CD4-positive, alpha-beta T cell treated with Interleukin-17A for 1 hour (primary cell): ENCODE measurements around the gene ZNF722.
"Not testable (repeated sequence)": the region's sequence is repeated elsewhere in the genome, so short reads cannot be mapped to it uniquely, and the experiment has no call there.

Experiments used
- DNase-seq: peaks from one replicate; pipeline ENCODE4 v3.0.0-alpha.2; 2020

Gene ZNF722

DNA sequence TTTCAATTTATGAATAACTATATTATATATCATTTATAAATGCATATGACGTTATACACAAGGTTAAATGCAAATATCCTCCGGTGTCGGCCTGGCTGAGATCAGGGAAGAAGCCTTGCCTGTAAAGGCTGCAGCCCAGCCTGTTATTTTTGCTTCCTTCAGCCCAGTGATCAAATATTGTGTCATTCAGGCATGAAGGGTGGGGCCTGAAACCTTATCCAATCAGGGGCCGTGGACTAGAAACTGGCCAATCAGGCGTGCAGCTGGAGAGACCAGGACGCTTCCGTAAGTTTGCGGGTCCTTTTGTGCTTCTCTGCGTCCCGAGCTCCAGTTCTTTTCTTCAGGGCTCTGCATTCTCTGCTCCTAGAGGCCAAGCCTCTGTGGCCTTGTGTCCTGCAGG is at the start of gene ZNF722:
ZNF722 (plus strand) TSS at position 301 of the 400 bp plus-strand sequence. CDS start 113 bp downstream, outside the sequence.
- no peak for DNase-seq

DNA sequence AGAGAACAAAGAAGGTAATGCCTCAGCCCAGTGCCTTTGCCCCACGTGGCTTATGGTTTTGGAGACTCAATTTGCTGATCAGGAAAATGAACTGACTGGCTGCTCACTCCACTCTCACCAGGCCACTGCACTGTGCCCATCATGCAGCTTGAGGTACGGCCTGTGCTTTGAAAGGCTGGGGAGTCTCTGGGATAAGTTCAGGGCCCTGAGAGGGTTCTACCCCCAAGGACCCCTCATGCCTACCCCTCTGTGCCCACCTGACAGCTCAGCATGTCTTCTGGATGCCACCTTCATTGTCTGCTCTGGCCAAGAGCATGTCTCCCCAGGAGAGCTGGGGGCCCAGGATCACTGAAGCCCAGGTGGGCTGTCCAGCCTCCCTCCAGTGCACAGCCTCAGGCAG is 45.5 kb upstream of the ZNF722 start:
- no peak for DNase-seq

DNA sequence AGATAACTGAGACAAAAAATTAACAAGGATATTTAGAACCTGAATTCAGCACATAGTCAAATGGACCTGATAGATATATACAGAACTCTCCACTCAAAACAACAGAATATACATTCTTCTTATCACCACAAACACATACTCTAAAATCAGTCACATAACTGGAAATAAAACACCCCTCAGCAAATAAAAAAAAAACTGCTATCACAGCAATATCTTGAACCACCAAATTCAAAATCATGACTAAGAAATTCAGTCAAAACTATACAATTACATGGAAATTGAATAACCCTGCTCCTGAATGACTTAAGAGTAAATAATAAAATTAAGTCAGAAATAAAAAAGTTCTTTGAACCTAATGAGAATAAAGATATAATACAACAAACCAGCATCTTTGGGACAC is 30.0 kb upstream of the ZNF722 start:
- no peak for DNase-seq

DNA sequence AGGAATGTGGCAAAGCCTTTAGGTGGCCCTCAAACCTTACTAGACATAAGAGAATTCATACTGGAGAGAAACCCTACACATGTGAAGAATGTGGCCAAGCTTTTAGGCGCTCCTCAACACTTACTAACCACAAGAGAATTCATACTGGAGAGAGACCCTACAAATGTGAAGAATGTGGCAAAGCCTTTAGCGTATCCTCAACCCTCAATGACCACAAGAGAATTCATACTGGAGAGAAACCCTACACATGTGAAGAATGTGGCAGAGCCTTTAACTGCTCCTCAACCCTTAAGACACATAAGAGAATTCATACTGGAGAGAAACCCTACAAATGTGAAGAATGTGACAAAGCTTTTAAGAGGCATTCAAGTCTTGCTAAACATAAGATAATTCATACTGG is 16.8 kb downstream of the ZNF722 start:
- DNase-seq = not testable (repeated sequence)

DNA sequence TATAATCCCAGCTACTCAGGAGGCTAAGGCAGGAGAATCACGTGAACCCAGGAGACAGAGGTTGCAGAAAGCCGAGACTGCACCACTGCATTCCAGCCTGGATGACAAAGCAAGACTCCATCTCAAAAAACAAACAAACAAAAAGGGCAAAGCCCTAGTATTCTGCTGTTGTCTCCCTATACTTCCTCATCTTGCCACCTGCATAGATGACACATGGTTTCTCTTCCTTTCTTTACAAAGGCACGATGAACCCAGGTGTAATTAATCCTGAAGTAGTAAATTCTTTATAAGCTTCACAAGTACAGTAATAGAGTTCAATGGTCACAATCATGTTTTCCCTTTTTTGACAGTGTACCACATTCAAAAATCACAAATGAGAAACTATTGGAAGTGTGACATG is 36.7 kb downstream of the ZNF722 start:
- DNase-seq = no peak

DNA sequence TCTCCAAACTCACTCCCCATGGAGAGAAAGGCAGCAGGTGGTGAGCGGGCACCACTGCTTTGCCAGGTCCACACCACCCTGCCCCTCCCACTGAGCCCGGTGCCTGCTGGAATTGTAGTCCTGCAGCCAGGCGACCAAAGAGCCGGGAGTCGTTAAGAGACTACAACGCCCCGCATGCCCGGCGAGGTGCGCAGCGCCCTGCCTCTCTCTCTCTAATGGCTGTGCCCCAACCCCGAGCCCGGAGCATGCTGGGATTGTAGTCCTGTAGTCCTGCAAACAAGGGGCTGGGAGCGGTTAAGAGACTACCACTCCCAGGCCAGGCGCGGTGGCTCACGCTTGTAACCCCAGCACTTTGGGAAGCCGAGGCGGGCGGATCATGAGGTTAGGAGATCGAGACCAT is 38.4 kb downstream of the ZNF722 start:
- DNase-seq = no peak

DNA sequence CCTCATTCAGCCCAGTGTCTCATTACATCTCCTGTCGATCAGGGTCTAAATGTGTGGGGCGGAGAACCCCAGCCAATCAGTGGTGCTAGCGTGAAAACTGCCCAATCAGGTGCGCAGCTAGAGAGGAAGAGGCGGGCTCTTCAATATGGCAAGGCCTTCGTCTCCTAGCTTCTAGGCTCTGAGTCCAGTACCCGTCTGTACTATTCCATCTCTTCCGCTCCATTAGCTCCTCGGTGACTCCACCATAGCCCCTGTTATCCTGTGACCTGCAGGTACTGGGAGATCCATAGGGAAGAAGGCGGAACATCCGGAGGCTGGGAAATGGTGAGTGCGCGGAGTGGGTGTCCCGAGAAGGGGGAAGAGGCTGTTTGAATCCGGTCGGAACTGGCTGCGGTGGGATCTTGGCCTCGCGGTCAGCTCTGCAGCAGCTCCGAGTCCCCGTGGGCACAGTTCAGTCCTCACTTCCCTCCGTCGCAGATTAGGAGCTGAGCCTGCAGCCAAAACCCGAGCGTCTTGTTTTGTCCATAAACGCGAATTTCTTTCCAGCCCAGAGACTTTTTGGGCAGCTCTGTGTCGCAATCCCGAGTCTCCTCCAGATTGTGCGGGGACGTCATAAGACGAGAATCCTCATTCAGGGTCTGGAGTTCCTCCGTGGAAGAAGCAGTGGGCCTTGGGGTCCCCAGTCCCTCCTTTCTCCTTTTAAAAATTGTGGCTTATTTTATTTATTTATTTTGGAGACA is 46.8 kb downstream of the ZNF722 start, which contains the start of gene ZNF727:
ZNF727 (plus strand) TSS at position 134 of the 740 bp plus-strand sequence; CDS start at position 322, 188 bp downstream.
- DNase-seq = peak; percentile 12

DNA sequence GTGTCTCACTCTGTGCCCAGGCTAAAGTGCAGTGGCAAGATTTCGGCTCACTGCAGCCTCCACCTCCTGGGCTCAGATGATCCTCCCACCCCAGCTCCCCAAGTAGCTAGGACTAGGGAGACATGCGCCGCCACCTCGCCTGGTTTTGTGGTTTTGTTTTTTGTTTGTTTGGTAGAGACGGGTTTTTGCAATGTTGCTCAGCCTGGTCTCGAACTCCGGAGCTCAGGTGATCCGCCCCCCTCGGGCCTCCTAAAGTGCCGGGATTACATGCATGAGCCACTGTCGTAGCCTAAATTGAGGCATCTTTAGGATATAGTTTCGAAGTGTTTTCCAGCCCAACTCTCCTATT is 47.4 kb downstream of the ZNF722 start:
- no peak for DNase-seq
